CD14-positive monocyte (primary cell): ENCODE results near the gene CLEC4A. TPM values are rescaled to one million over a fixed set of nuclear protein-coding genes. Genes with fewer than 3 reads are reported as not detected.
"Not testable (repeated sequence)": the region's sequence is repeated elsewhere in the genome, so short reads cannot be mapped to it uniquely, and the experiment has no call there.

Experiments
- DNase-seq, 3 donors: peaks; one replicate each; pipeline ENCODE4 v3.0.0-alpha.2; 2011 to 2022
- H2AFZ ChIP-seq: 2 replicates; pipeline ENCODE4 v1.6.0; 2012; ENCODE audit warnings: mild to moderate bottlenecking, low read depth, low read length, inconsistent platforms; ENCODE audit not compliant: insufficient read depth, poor library complexity, severe bottlenecking
- H3K27ac ChIP-seq, 2 donors: 1 replicate in 1 of 2; 2 replicates in 1 of 2; pipeline ENCODE4 v1.5.1; 2012 to 2013; ENCODE audit warnings: low read length in 2 of 2, control low read depth in 1 of 2, inconsistent platforms in 1 of 2, low read depth in 1 of 2, mild to moderate bottlenecking in 1 of 2
- H3K27me3 ChIP-seq, 2 donors: one replicate each; pipeline versions ENCODE4 v1.6.0 to v1.6.1; 2011 to 2013; ENCODE audit warnings: low read length in 2 of 2; ENCODE audit not compliant: control insufficient read depth in 2 of 2, insufficient read depth in 2 of 2
- H3K36me3 ChIP-seq, 2 donors: replicated peaks in 1 of 2; 1 replicate in 1 of 2; 2 replicates in 1 of 2; pipeline versions ENCODE4 v1.5.1 to v1.6.1; 2012 to 2013; ENCODE audit warnings: low read length in 2 of 2, control low read depth in 1 of 2, inconsistent platforms in 1 of 2, mild to moderate bottlenecking in 1 of 2; ENCODE audit not compliant: insufficient read depth in 2 of 2, control insufficient read depth in 1 of 2
- H3K4me1 ChIP-seq, 2 donors: 1 replicate in 1 of 2; 2 replicates in 1 of 2; pipeline versions ENCODE4 v1.5.1 to v1.6.1; 2012 to 2013; ENCODE audit warnings: low read length in 2 of 2, control low read depth in 1 of 2, inconsistent platforms in 1 of 2, mild to moderate bottlenecking in 1 of 2, moderate library complexity in 1 of 2; ENCODE audit not compliant: insufficient read depth in 2 of 2, control insufficient read depth in 1 of 2
- H3K4me2 ChIP-seq: replicated peaks from 2 replicates; pipeline ENCODE3; 2012; ENCODE audit warnings: low read length, moderate library complexity, mild to moderate bottlenecking; ENCODE audit not compliant: poor library complexity, severe bottlenecking; ENCODE audit errors: extremely low read depth
- H3K4me3 ChIP-seq, 3 experiments: fragments of 200-600 bp in 1 of 3; sonication (generic) in 1 of 3; replicated peaks in 1 of 3; 1 replicate in 2 of 3; 2 replicates in 1 of 3; pipeline ENCODE4 v1.5.1; 2011 to 2013; ENCODE audit warnings: low read length in 3 of 3, mild to moderate bottlenecking in 3 of 3, control low read depth in 2 of 3, low read depth in 2 of 3, inconsistent platforms in 1 of 3, moderate library complexity in 1 of 3
- H3K79me2 ChIP-seq: 2 replicates; pipeline ENCODE4 v1.6.0; 2012; ENCODE audit warnings: mild to moderate bottlenecking, control low read depth, inconsistent platforms, low read length, moderate library complexity; ENCODE audit not compliant: insufficient read depth
- H3K9ac ChIP-seq: 2 replicates; pipeline ENCODE4 v1.6.0; 2017; ENCODE audit warnings: low read length, mild to moderate bottlenecking; ENCODE audit not compliant: insufficient read depth, poor library complexity, severe bottlenecking
- H3K9me3 ChIP-seq, 2 donors: replicated peaks in 1 of 2; 1 replicate in 1 of 2; 2 replicates in 1 of 2; pipeline versions ENCODE4 v1.5.1 to v1.6.1; 2012 to 2013; ENCODE audit warnings: low read length in 2 of 2, control low read depth in 1 of 2; ENCODE audit not compliant: control insufficient read depth in 1 of 2, insufficient read depth in 1 of 2
- H4K20me1 ChIP-seq: 2 replicates; pipeline ENCODE4 v1.6.0; 2012; ENCODE audit warnings: mild to moderate bottlenecking, low read length, control low read depth, moderate library complexity; ENCODE audit not compliant: insufficient read depth
- H3K27ac Mint-ChIP-seq, 7 donors: one replicate each; pipeline ENCODE4 v1.8.0; 2020; ENCODE audit warnings: mild to moderate bottlenecking in 7 of 7, mixed read lengths in 7 of 7, moderate library complexity in 6 of 7, inconsistent platforms in 2 of 7
- H3K27me3 Mint-ChIP-seq, 3 donors: one replicate each; pipeline ENCODE4 v1.8.0; 2021 to 2022; ENCODE audit warnings: low read depth in 3 of 3, mild to moderate bottlenecking in 3 of 3, mixed read lengths in 3 of 3, moderate library complexity in 3 of 3, inconsistent platforms in 1 of 3
- H3K36me3 Mint-ChIP-seq, 2 donors: one replicate each; pipeline ENCODE4 v1.8.0; 2020; ENCODE audit warnings: mixed read lengths in 2 of 2, inconsistent platforms in 1 of 2, mild to moderate bottlenecking in 1 of 2
- H3K4me1 Mint-ChIP-seq: one replicate; pipeline ENCODE4 v1.8.0; 2020; ENCODE audit warnings: mild to moderate bottlenecking, mixed read lengths
- H3K4me3 Mint-ChIP-seq, 2 donors: one replicate each; pipeline ENCODE4 v1.8.0; 2020; ENCODE audit warnings: mild to moderate bottlenecking in 2 of 2, mixed read lengths in 2 of 2, moderate library complexity in 1 of 2
- H3K9me3 Mint-ChIP-seq, 7 donors: one replicate each; pipeline ENCODE4 v1.8.0; 2020 to 2022; ENCODE audit warnings: mixed read lengths in 7 of 7, mild to moderate bottlenecking in 6 of 7, moderate library complexity in 6 of 7, inconsistent platforms in 2 of 7
- WGBS: methylation state at CpG from one replicate; pipeline ENCODE4 v1.1.5; 2013; ENCODE audit warnings: missing lambda C conversion rate; ENCODE audit not compliant: insufficient coverage; 5-methylcytosine and 5-hydroxymethylcytosine counted together
- intact Hi-C, 2 donors: fragments of 100-400 bp; cut with micrococcal nuclease; formaldehyde crosslinking; loops; one replicate each; pipeline versions ENCODE4 v1.15.0 to v1.15.1; 2023
- polyA plus RNA-seq, 3 donors: library from polyadenylated mRNA; depleted of rRNA in 1 of 3; unstranded in 2 of 3; stranded (reverse) in 1 of 3; fragments of 300-500 nt in 2 of 3; fragments of >200 nt in 1 of 3; fragmentation: Illumina TruSeq in 2 of 3; gene quantifications; 1 replicate in 2 of 3; 2 replicates in 1 of 3; pipeline ENCODE4 v1.2.3, GENCODE V29; 2012 to 2021

CLEC4A gene
- polyA plus RNA-seq, 3 donors: 122 to 365 (median 297) TPM

DNA sequence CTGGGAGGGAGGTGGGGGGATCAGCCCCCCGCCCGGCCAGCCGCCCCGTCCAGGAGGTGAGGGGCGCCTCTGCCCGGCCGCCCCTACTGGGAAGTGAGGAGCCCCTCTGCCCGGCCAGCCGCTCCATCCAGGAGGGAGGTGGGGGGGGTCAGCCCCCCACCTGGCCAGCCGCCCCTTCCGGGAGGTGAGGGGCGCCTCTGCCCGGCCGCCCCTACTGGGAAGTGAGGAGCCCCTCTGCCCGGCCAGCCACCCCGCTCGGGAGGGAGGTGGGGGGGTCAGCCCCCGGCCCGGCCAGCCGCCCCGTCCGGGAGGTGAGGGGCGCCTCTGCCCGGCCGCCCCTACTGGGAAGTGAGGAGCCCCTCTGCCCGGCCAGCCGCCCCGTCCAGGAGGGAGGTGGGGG lies 60.8 kb downstream of the CLEC4A start:
- H3K4me3 Mint-ChIP-seq, H3K9ac ChIP-seq, H4K20me1 ChIP-seq, H3K4me1 ChIP-seq, H3K36me3 Mint-ChIP-seq, H3K4me1 Mint-ChIP-seq, H3K9me3 ChIP-seq, H3K27ac ChIP-seq, intact Hi-C loops, H3K27me3 Mint-ChIP-seq, H3K27ac Mint-ChIP-seq, H3K9me3 Mint-ChIP-seq, H3K4me3 ChIP-seq, H3K36me3 ChIP-seq, H3K4me2 ChIP-seq, H3K79me2 ChIP-seq, H2AFZ ChIP-seq, DNase-seq, H3K27me3 ChIP-seq: not testable (repeated sequence)
- no CpG with 5 or more reads among the region's 28 CpGs for WGBS

DNA sequence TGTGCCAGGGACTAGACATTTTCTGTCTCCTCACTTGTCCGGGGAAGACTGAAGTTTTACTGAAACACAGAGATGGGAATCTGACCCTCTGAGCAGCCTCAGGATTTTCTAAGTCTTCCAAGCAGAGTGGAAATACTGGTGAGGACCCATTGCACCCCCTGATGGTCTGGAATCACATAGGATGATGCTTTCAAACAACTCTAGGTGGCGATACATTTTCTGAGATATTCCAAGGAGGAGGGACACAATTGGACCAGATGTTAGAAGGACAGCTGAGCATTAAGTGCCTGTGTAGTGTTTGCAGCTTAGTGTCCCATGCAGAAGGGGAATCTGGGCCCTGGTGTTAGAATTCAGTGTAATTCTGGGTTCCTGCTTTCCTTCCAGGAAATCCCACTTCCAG lies 64.7 kb downstream of the CLEC4A start:
- H3K4me1 Mint-ChIP-seq, H3K9me3 Mint-ChIP-seq, H4K20me1 ChIP-seq, H3K27ac Mint-ChIP-seq, H3K27ac ChIP-seq, H3K79me2 ChIP-seq, H3K4me1 ChIP-seq, H3K4me3 ChIP-seq, H3K4me2 ChIP-seq, DNase-seq, H3K9ac ChIP-seq, H3K4me3 Mint-ChIP-seq, H3K27me3 ChIP-seq, H3K36me3 Mint-ChIP-seq, H2AFZ ChIP-seq, intact Hi-C loops, H3K27me3 Mint-ChIP-seq, H3K36me3 ChIP-seq, H3K9me3 ChIP-seq: not testable (repeated sequence)
- WGBS: 100% methylated on average over 1 of the region's 2 CpGs

Other genes starting within 250 kb of the CLEC4A start
- 1,000 to 10,000 TPM in 1 of 3 donors, 100 to 1,000 TPM in 2; 128 to 1,210 (median 179) TPM for gene SLC2A3, start 187.4 kb upstream of the CLEC4A start, polyA plus RNA-seq
- 10 to 100 TPM in 1 of 3 donors, 1 to 10 TPM in 2; 4.9 to 15.0 (median 7.4) TPM for gene FOXJ2, start 90.9 kb upstream of the CLEC4A start, polyA plus RNA-seq
- gene C3AR1, start 57.3 kb upstream of the CLEC4A start, polyA plus RNA-seq: 100 to 1,000 TPM in 1 of 3 donors, 10 to 100 TPM in 2; 60.7 to 222 (median 67.3) TPM
- gene NECAP1, start 41.3 kb upstream of the CLEC4A start, polyA plus RNA-seq: 10 to 100 TPM; 18.7 to 74.8 (median 30.0) TPM
- not detected for gene ZNF705A, start 33.4 kb downstream of the CLEC4A start, polyA plus RNA-seq
- under 1 TPM in 1 of 3 donors, not detected in 2; 0.25 TPM for gene FAM90A1, start 104.0 kb downstream of the CLEC4A start, polyA plus RNA-seq